CD4-positive, alpha-beta T cell (primary cell): ENCODE data around the gene VPS39. TPM values are rescaled to one million over a fixed set of nuclear protein-coding genes. Genes with fewer than 3 reads are reported as not detected.

Source experiments
- ATAC-seq: fragments of 200-7000 bp; cut with Tn5 transposase; one replicate; pipeline ENCODE4 v1.10.0; 2022; ENCODE audit warnings: mild to moderate bottlenecking; ENCODE audit not compliant: poor library complexity
- CTCF ChIA-PET: fragments of 350-600 bp; sonication (Branson Sonifier 250); formaldehyde crosslinking; loops from one replicate; lab custom pipeline; 2021; ENCODE audit warnings: antibody characterized with exemption, inconsistent platforms; lab: Charles Lee
- POLR2A ChIA-PET: fragments of 350-600 bp; sonication (Branson Sonifier 250); formaldehyde crosslinking; loops from one replicate; lab custom pipeline; 2021; ENCODE audit warnings: antibody characterized with exemption, inconsistent platforms; lab: Charles Lee
- DNase-seq, 14 experiments: peaks; one replicate each; pipeline ENCODE4 v3.0.0-alpha.2; 2013 to 2020; ENCODE audit warnings: mixed read lengths in 2 of 14
- H3K27ac ChIP-seq, 2 donors: one replicate each; pipeline versions ENCODE4 v1.5.1 to v1.7.0; 2013; ENCODE audit warnings: low read length in 2 of 2, low read depth in 1 of 2, mild to moderate bottlenecking in 1 of 2
- H3K27me3 ChIP-seq, 2 experiments: 1 replicate in 1 of 2; 2 replicates in 1 of 2; pipeline versions ENCODE4 v1.6.1 to v1.7.0; 2013; ENCODE audit warnings: low read length in 2 of 2, control low read depth in 1 of 2, mild to moderate bottlenecking in 1 of 2, moderate library complexity in 1 of 2; ENCODE audit not compliant: insufficient read depth in 2 of 2, control insufficient read depth in 1 of 2
- H3K36me3 ChIP-seq: one replicate; pipeline ENCODE4 v1.6.1; 2013; ENCODE audit warnings: low read length, control low read depth; ENCODE audit not compliant: insufficient read depth
- H3K4me1 ChIP-seq: one replicate; pipeline ENCODE4 v1.6.1; 2013; ENCODE audit warnings: low read length, control low read depth; ENCODE audit not compliant: insufficient read depth
- H3K4me3 ChIP-seq: one replicate; pipeline ENCODE4 v1.5.1; 2013; ENCODE audit warnings: mild to moderate bottlenecking, low read length, moderate library complexity
- H3K9me3 ChIP-seq, 2 experiments: 1 replicate in 1 of 2; 2 replicates in 1 of 2; pipeline versions ENCODE4 v1.6.1 to v1.7.0; 2013; ENCODE audit warnings: low read length in 2 of 2, mild to moderate bottlenecking in 2 of 2, control low read depth in 1 of 2, moderate library complexity in 1 of 2; ENCODE audit not compliant: control insufficient read depth in 1 of 2, insufficient read depth in 1 of 2
- H3K27ac Mint-ChIP-seq: one replicate; pipeline ENCODE4 v1.8.0; 2020; ENCODE audit warnings: mixed read lengths
- H3K27me3 Mint-ChIP-seq: one replicate; pipeline ENCODE4 v1.8.0; 2021; ENCODE audit warnings: mixed read lengths
- H3K36me3 Mint-ChIP-seq: one replicate; pipeline ENCODE4 v1.8.0; 2021; ENCODE audit warnings: low read depth, mixed read lengths
- H3K4me1 Mint-ChIP-seq: one replicate; pipeline ENCODE4 v1.8.0; 2021; ENCODE audit warnings: low read depth, mixed read lengths
- H3K4me3 Mint-ChIP-seq: one replicate; pipeline ENCODE4 v1.8.0; 2020; ENCODE audit warnings: mild to moderate bottlenecking, mixed read lengths
- H3K9me3 Mint-ChIP-seq: one replicate; pipeline ENCODE4 v1.8.0; 2020; ENCODE audit warnings: mixed read lengths
- intact Hi-C, 2 experiments: fragments of 100-400 bp; cut with DNase I in 1 of 2; cut with micrococcal nuclease in 1 of 2; formaldehyde crosslinking; loops; one replicate each; pipeline versions ENCODE4 v1.15.1 to v1.9.0; 2023 to 2025; cut with DNase I, micrococcal nuclease
- total RNA-seq, 174 experiments: library from RNA in 2 of 174; stranded (reverse) in 2 of 174; gene quantifications; one replicate each; pipeline ENCODE4 v1.2.3 and lab custom pipeline; 2021 to 2026
- TF ChIP-seq, protein P1 (sequence below): fragments of 200-600 bp; IDR thresholded peaks from one replicate; pipeline ENCODE4 v1.8.0; 2022; ENCODE audit warnings: antibody characterized with exemption, mild to moderate bottlenecking

Gene VPS39
- total RNA-seq, 2 experiments from 2014 or later, result 73.4 to 82.5 TPM

DNA sequence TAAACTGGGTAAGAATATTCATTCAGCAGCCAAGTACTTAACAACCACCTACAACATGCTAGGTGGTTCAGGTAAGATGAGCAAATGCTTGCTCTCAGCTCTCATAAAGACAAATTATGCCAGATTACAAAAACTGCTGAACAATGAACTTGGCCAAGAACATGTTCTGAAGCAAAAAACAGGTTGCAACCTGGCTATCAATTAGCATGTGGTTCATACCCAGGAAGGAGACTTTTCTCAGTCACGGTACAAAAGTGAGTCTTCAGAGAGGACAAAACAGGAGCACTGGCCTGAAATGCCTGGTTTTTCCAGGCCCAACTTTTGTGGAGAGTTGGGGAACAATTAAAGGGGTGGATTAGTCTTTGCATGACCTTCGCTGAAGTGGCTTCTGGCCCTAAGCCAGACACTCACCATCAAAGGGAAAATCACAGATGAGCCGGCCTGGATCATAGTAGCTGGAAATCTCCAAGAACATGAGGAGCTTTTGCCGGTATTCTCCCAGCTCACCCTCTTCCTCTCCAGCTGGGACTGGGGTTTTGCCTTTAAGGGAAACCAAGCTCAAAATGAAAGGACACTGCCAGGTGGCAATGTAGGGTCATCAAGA, 44.1 kb downstream of the VPS39 start:
- no peak overlapping the region for H3K4me3 ChIP-seq
- no peak overlapping the region for H3K4me3 Mint-ChIP-seq
- ATAC-seq (no peak), DNase-seq (no peak)
- no peaks in the 10 kb centered on the region for H3K9me3 Mint-ChIP-seq
- H3K9me3 ChIP-seq, result no peaks in the 10 kb centered on the region
- H3K36me3 ChIP-seq, result peaks cover 97% of the 10 kb centered on the region
- H3K27ac ChIP-seq, result no peak overlapping the region
- H3K4me1 ChIP-seq, result no peaks in the 10 kb centered on the region
- no peaks in the 10 kb centered on the region for H3K4me1 Mint-ChIP-seq
- TF ChIP-seq, protein P1, sequence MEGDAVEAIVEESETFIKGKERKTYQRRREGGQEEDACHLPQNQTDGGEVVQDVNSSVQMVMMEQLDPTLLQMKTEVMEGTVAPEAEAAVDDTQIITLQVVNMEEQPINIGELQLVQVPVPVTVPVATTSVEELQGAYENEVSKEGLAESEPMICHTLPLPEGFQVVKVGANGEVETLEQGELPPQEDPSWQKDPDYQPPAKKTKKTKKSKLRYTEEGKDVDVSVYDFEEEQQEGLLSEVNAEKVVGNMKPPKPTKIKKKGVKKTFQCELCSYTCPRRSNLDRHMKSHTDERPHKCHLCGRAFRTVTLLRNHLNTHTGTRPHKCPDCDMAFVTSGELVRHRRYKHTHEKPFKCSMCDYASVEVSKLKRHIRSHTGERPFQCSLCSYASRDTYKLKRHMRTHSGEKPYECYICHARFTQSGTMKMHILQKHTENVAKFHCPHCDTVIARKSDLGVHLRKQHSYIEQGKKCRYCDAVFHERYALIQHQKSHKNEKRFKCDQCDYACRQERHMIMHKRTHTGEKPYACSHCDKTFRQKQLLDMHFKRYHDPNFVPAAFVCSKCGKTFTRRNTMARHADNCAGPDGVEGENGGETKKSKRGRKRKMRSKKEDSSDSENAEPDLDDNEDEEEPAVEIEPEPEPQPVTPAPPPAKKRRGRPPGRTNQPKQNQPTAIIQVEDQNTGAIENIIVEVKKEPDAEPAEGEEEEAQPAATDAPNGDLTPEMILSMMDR, result no peak
- CTCF ChIA-PET, result no interaction called here
- intact Hi-C loops, result no loop called here
- POLR2A ChIA-PET, result no interaction called here
- H3K36me3 Mint-ChIP-seq, result peaks cover 94% of the 10 kb centered on the region
- no peaks in the 10 kb centered on the region for H3K27me3 ChIP-seq
- H3K27ac Mint-ChIP-seq, result no peak overlapping the region
- no peaks in the 10 kb centered on the region for H3K27me3 Mint-ChIP-seq

DNA sequence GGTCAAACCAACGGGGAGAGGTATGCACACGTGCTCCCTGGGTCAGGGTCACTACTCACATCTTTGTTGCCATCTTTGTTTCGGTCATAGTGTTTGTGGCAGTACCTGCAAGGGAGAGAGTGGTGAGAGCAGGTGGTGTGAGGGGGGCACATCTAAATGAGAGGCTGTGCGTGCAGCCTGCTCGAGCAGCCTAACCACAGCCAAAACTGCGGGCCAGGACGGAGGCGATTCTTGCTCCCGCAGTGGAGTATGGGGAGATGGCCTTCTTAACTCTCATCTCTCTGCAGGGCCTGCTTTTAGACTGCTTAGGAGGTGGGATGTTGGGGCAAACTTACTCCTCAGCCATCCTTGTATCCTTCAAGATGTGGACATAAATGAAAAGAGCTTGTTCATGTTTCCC, 44.8 kb downstream of the VPS39 start:
- Mint-ChIP-seq H3K36me3 (peaks cover 88% of the 10 kb centered on the region), H3K9me3 (no peaks in the 10 kb centered on the region), H3K27me3 (no peaks in the 10 kb centered on the region), H3K4me1 (no peaks in the 10 kb centered on the region), H3K27ac (no peak overlapping the region), H3K4me3 (no peak overlapping the region)
- Histone ChIP-seq H3K27ac (no peak overlapping the region), H3K4me1 (no peaks in the 10 kb centered on the region), H3K9me3 (no peaks in the 10 kb centered on the region), H3K27me3 (no peaks in the 10 kb centered on the region), H3K4me3 (no peak overlapping the region), H3K36me3 (peaks cover 91% of the 10 kb centered on the region)
- ATAC-seq, result no peak
- POLR2A ChIA-PET, result no interaction called here
- TF ChIP-seq, protein P1, result no peak
- no peak for DNase-seq
- CTCF ChIA-PET, result no interaction called here
- intact Hi-C loops, result no loop called here

DNA sequence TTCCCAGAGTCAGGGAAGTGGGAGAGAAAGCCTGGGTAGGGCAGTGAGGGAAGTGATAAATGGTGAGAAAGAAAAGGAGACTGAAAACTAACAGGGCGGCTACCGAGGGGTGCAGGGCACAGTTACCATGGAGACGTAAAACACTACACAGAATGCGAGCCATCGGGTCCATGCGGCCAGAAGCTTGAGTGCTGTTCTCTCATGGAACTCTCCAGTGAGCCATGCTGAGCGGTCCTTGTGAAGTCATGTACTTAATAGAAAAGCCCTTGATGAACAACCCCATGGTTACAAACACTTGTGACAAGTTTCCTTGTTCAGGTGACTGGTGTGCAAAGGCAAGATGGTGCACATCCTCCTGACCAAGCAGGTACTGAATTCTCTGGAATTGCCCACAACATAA, 48.0 kb downstream of the VPS39 start:
- CTCF ChIA-PET, result no interaction called here
- no peak overlapping the region for H3K27ac ChIP-seq

More for the DNA sequence above, 48.0 kb downstream of the VPS39 start:
- POLR2A ChIA-PET, result no interaction called here
- no peaks in the 10 kb centered on the region for H3K9me3 Mint-ChIP-seq
- H3K4me3 ChIP-seq, result no peak overlapping the region
- peaks cover 59% of the 10 kb centered on the region for H3K36me3 ChIP-seq
- DNase-seq, result no peak
- intact Hi-C loops, result no loop called here
- no peaks in the 10 kb centered on the region for H3K4me1 ChIP-seq
- ATAC-seq, result no peak
- H3K27ac Mint-ChIP-seq, result no peak overlapping the region
- no peaks in the 10 kb centered on the region for H3K9me3 ChIP-seq
- H3K4me3 Mint-ChIP-seq, result no peak overlapping the region
- no peaks in the 10 kb centered on the region for H3K27me3 Mint-ChIP-seq
- TF ChIP-seq, protein P1, result no peak
- no peaks in the 10 kb centered on the region for H3K27me3 ChIP-seq
- peaks cover 56% of the 10 kb centered on the region for H3K36me3 Mint-ChIP-seq
- no peaks in the 10 kb centered on the region for H3K4me1 Mint-ChIP-seq
